Effector memory CD8-positive, alpha-beta T cell (primary cell): ENCODE data around the gene MYOZ1.

Source experiments
- ATAC-seq: fragments of 150-1000 bp; cut with Tn5 transposase; replicated peaks from 2 replicates; pipeline ENCODE4 v1.10.0; 2021; ENCODE audit warnings: mild to moderate bottlenecking, moderate library complexity
- DNase-seq, 3 experiments: peaks; one replicate each; pipeline ENCODE4 v3.0.0; 2021
- H3K27ac Mint-ChIP-seq, 2 donors: one replicate each; pipeline ENCODE4 v1.8.0; 2022; ENCODE audit warnings: mild to moderate bottlenecking in 2 of 2, mixed read lengths in 2 of 2, moderate library complexity in 2 of 2
- H3K27me3 Mint-ChIP-seq, 2 donors: one replicate each; pipeline ENCODE4 v1.8.0; 2022; ENCODE audit warnings: mixed read lengths in 2 of 2
- H3K36me3 Mint-ChIP-seq: one replicate; pipeline ENCODE4 v1.8.0; 2022; ENCODE audit warnings: mild to moderate bottlenecking, moderate library complexity, mixed read lengths; ENCODE audit not compliant: insufficient read depth
- H3K4me1 Mint-ChIP-seq, 2 donors: one replicate each; pipeline ENCODE4 v1.8.0; 2022; ENCODE audit warnings: low read depth in 2 of 2, mixed read lengths in 2 of 2
- H3K4me3 Mint-ChIP-seq, 2 donors: one replicate each; pipeline ENCODE4 v1.8.0; 2022; ENCODE audit warnings: mild to moderate bottlenecking in 2 of 2, mixed read lengths in 2 of 2, moderate library complexity in 2 of 2
- H3K9me3 Mint-ChIP-seq, 2 donors: one replicate each; pipeline ENCODE4 v1.8.0; 2022; ENCODE audit warnings: mixed read lengths in 2 of 2

Gene MYOZ1

DNA sequence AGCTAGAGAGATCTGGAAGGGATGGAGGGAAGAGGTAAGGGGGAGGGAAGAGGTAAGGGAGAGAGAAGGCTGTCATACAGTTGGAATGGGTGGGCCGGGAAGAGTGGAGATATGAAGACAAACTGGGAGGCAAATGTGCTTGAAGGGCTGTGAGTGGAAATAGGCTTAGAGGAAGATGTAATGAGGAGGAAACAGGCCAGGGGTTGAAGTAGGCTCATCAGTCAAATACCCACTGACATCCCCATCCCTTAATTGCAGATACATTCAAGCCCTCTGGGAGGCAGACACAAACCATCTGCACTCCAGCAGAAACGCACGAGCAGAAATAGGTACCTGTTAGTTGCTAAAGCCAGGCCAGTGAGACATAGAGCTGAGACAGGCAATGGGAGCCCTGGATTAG is 12.4 kb upstream of the MYOZ1 start:
- Mint-ChIP-seq H3K27ac (no peak overlapping the region), H3K4me3 (no peak overlapping the region), H3K9me3 (no peaks in the 10 kb centered on the region), H3K36me3 (no peaks in the 10 kb centered on the region), H3K27me3 (peaks cover 0 to 12% of the 10 kb centered on the region in 2 donors), H3K4me1 (peaks cover 0 to 3% of the 10 kb centered on the region in 2 donors)
- ATAC-seq (no peak), DNase-seq (no peak)

GRCh38 chr10:73653195-73653594 is 11.9 kb upstream of the MYOZ1 start:
- Mint-ChIP-seq H3K4me1 (peaks cover 0 to 3% of the 10 kb centered on the region in 2 donors), H3K27me3 (peaks cover 0 to 12% of the 10 kb centered on the region in 2 donors), H3K9me3 (no peaks in the 10 kb centered on the region), H3K36me3 (no peaks in the 10 kb centered on the region), H3K27ac (no peak overlapping the region), H3K4me3 (no peak overlapping the region)
- ATAC-seq (no peak), DNase-seq (no peak)

- Mint-ChIP-seq H3K9me3 (no peaks in the 10 kb centered on the region), H3K27me3 (peaks cover 0 to 29% of the 10 kb centered on the region in 2 donors), H3K4me3 (no peak overlapping the region), H3K36me3 (no peaks in the 10 kb centered on the region), H3K4me1 (peaks cover 0 to 5% of the 10 kb centered on the region in 2 donors), H3K27ac (no peak overlapping the region)
- no peak for DNase-seq
- no peak for ATAC-seq
Observed at GRCh38 chr10:73650537-73651331, 9.5 kb upstream of the MYOZ1 start.

- H3K9me3 Mint-ChIP-seq = no peaks in the 10 kb centered on the region
- DNase-seq (no peak), ATAC-seq (no peak)
- H3K4me1 Mint-ChIP-seq = peaks cover 0 to 2% of the 10 kb centered on the region in 2 donors
- H3K36me3 Mint-ChIP-seq = no peaks in the 10 kb centered on the region
- H3K4me3 Mint-ChIP-seq = no peak overlapping the region
- no peak overlapping the region for H3K27ac Mint-ChIP-seq
- peaks cover 0 to 29% of the 10 kb centered on the region in 2 donors for H3K27me3 Mint-ChIP-seq
Observed at GRCh38 chr10:73649876-73650536, 8.7 kb upstream of the MYOZ1 start.

DNA sequence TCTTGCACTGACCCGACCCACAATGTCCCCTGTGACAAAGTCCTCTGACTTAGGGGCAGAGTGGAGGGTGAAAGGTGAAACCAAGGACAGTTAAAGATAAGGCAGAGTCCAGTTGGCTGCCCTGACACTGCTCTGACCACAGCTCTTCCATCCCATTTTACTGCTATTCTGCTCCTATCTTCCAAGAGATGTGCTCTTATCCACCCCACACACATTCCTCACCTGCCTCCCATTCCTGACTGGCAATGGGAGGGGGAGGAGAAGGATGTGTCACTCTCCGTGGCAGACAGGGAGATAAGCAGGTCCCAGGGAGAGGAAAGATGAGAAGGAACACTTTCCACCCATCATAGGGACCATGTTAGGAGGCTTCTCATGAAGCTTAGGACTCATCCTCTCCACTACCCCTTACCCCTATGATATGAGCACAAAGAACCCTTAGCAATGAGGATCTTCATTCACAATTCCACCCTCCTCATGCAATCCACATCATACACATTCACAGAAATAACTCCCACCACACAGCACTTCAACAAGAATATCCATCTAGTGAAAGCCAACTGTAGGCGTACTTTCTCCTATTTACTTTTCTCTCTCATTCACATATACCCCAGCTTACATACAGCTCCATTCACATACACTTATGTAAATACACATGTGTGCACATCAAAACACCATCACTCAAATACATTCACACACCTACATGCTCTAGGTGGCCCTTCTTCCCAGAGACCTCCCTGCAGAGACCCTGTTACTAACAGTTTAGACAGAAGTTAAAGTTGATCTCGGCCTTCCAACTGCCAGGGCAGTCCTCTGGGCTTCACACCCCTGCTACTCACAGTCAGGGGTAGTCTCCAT is 7.9 kb upstream of the MYOZ1 start:
- H3K36me3 Mint-ChIP-seq = no peaks in the 10 kb centered on the region
- ATAC-seq (no peak), DNase-seq (no peak)
- H3K9me3 Mint-ChIP-seq = no peaks in the 10 kb centered on the region
- peaks cover 0 to 29% of the 10 kb centered on the region in 2 donors for H3K27me3 Mint-ChIP-seq
- H3K4me3 Mint-ChIP-seq = no peak overlapping the region
- H3K4me1 Mint-ChIP-seq = peaks cover 0 to 5% of the 10 kb centered on the region in 2 donors
- no peak overlapping the region for H3K27ac Mint-ChIP-seq

GRCh38 chr10:73647875-73648651 is 6.8 kb upstream of the MYOZ1 start:
- no peaks in the 10 kb centered on the region for H3K36me3 Mint-ChIP-seq
- peaks cover 0 to 29% of the 10 kb centered on the region in 2 donors for H3K27me3 Mint-ChIP-seq
- ATAC-seq (no peak), DNase-seq (no peak)
- peaks cover 0 to 6% of the 10 kb centered on the region in 2 donors for H3K4me1 Mint-ChIP-seq
- peak overlapping the region; percentile 46 to 59 for H3K4me3 Mint-ChIP-seq
- no peaks in the 10 kb centered on the region for H3K9me3 Mint-ChIP-seq
- H3K27ac Mint-ChIP-seq = no peak overlapping the region

DNA sequence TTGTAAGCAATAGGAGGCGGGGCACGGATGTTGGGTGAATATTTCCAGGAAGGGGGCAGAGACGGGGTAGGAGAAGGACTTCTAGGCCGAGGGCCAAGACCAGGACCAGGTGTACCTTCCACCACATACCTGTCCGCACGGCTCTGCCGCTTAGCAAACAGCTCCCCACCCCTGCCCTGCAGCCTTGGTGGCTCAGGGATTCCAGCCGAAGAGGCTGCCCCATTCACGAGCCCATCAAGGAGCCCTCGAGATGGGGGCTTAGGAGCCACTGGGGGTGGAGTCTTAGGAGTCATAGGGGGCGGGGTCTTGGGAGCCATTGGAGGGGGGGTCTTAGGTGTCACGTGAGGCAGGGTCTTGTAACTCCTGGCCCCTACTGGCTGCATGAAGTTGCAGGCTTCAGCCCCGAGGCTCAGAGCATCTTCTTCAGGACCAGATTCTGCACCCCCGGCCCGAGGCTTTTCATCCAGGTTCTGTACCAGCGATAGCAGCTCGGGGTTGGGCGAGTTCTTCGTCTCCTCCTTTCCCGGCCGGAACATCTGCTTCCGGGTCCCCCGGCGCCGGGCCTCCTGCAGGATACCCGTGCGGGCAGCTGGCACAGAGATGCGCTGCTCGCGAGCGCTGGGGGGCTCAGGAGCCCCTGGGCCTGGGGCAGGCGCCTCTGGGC is 6.1 kb upstream of the MYOZ1 start:
- peaks cover 0 to 6% of the 10 kb centered on the region in 2 donors for H3K4me1 Mint-ChIP-seq
- H3K27me3 Mint-ChIP-seq = peaks cover 0 to 29% of the 10 kb centered on the region in 2 donors
- no peaks in the 10 kb centered on the region for H3K9me3 Mint-ChIP-seq
- ATAC-seq (no peak), DNase-seq (no peak)
- peak overlapping the region; percentile 46 to 59 for H3K4me3 Mint-ChIP-seq
- H3K27ac Mint-ChIP-seq = no peak overlapping the region
- H3K36me3 Mint-ChIP-seq = no peaks in the 10 kb centered on the region

DNA sequence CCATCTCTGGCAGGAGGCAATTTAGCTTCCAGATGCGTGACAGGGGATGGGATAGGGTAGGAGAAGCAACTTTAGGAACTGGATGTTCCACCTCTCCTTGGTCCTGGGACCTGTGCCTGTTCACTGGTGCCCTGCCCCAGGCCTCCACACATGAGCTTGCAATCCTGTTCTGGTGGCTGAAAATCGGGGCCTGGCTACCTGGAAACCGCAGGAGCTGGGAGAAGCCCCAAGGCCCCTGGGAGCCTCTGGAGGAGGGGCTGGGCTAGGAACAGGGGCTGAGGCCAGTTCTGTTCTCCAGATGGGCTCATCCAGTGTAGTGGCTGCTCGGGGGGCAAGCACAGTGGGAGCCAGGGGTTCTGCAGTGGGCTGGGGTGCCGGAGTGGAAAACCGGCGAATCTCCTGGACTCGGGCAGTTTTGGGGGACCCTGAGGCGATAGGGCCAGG is 5.3 kb upstream of the MYOZ1 start:
- Mint-ChIP-seq H3K4me1 (peaks cover 0 to 6% of the 10 kb centered on the region in 2 donors), H3K36me3 (no peaks in the 10 kb centered on the region), H3K27ac (no peak overlapping the region), H3K27me3 (peaks cover under 1 to 34% of the 10 kb centered on the region in 2 donors), H3K9me3 (no peaks in the 10 kb centered on the region), H3K4me3 (no peak overlapping the region)
- ATAC-seq = no peak
- DNase-seq = no peak

- Mint-ChIP-seq H3K4me1 (peaks cover 0 to 6% of the 10 kb centered on the region in 2 donors), H3K27ac (no peak overlapping the region)
Observed at GRCh38 chr10:73645251-73645650, 4.0 kb upstream of the MYOZ1 start.

GRCh38 chr10:73644767-73645166 is 3.5 kb upstream of the MYOZ1 start:
- no peaks in the 10 kb centered on the region for H3K9me3 Mint-ChIP-seq
- peaks cover 0 to 6% of the 10 kb centered on the region in 2 donors for H3K4me1 Mint-ChIP-seq
- peaks cover 6 to 32% of the 10 kb centered on the region in 2 donors for H3K27me3 Mint-ChIP-seq
- H3K4me3 Mint-ChIP-seq = no peak overlapping the region
- ATAC-seq (no peak), DNase-seq (no peak)
- no peak overlapping the region for H3K27ac Mint-ChIP-seq
- no peaks in the 10 kb centered on the region for H3K36me3 Mint-ChIP-seq

More at GRCh38 chr10:73645251-73645650, 4.0 kb upstream of the MYOZ1 start:
- peaks cover 6 to 32% of the 10 kb centered on the region in 2 donors for H3K27me3 Mint-ChIP-seq
- H3K9me3 Mint-ChIP-seq = no peaks in the 10 kb centered on the region
- H3K36me3 Mint-ChIP-seq = no peaks in the 10 kb centered on the region
- DNase-seq (no peak), ATAC-seq (no peak)
- H3K4me3 Mint-ChIP-seq = no peak overlapping the region

DNA sequence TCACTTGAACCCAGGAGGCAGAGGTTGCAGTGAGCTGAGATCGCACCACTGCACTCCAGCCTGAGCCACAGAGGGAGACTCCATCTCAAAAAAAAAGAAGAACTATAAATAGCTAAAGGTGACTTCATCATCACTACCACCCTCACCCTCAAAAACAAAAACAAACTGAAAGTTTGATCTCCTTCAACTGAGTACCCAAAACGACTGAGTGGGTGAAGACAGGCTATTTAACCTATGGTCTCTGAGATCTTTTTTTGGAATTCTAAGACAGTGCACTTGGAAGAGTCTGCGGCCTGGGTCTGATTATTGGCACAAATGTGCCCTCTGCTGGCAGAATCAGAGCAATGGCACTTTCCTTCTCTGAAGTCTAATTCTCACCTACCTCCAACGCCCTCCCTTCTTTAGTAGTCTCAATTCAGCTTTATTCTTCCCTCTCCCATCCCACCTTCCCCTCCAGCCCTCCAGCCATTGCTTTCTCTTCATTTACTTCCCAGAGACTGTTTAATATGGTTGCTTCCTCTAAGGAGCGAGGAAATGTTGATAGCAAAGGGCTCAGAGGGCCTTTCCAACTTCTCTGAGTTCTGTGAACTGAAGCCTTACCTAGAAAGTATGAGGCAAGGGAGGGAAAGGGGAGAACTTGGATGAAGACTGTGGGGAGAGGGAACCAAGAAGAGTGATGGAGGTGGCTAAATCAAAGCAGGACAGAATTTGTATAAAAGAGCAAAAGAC is 2.9 kb upstream of the MYOZ1 start:
- Mint-ChIP-seq H3K27me3 (peaks cover 6 to 32% of the 10 kb centered on the region in 2 donors), H3K9me3 (no peaks in the 10 kb centered on the region), H3K36me3 (no peaks in the 10 kb centered on the region), H3K4me1 (peaks cover 0 to 6% of the 10 kb centered on the region in 2 donors), H3K4me3 (no peak overlapping the region), H3K27ac (no peak overlapping the region)
- ATAC-seq (peak; percentile 83), DNase-seq (peak; percentile 34 to 54 (median 53))

GRCh38 chr10:73643362-73643761 is 2.1 kb upstream of the MYOZ1 start:
- no peak for ATAC-seq
- DNase-seq = no peak
- Mint-ChIP-seq H3K4me3 (no peak overlapping the region), H3K9me3 (no peaks in the 10 kb centered on the region), H3K36me3 (no peaks in the 10 kb centered on the region), H3K27ac (no peak overlapping the region), H3K27me3 (peaks cover 6 to 32% of the 10 kb centered on the region in 2 donors), H3K4me1 (peaks cover 0 to 6% of the 10 kb centered on the region in 2 donors)
